Heart left ventricle (tissue), 13 donors: ENCODE results near the gene SYNDIG1L.

ENCODE experiments used
- CTCF ChIP-seq, 12 donors: fragments of 200-600 bp; sonication (generic) in 4 of 12; IDR thresholded peaks; one replicate each; pipeline versions ENCODE4 v1.5.0 to v1.8.0; 2018 to 2022; ENCODE audit warnings: antibody characterized with exemption in 12 of 12, mild to moderate bottlenecking in 5 of 12
- POLR2A ChIP-seq, 2 donors: fragments of 450-650 bp; IDR thresholded peaks; one replicate each; pipeline ENCODE4 v1.6.1; 2017; ENCODE audit warnings: antibody characterized with exemption in 2 of 2, mild to moderate bottlenecking in 2 of 2, moderate library complexity in 2 of 2
- donor health status: ischemic (EF 13 %, LVEDD 7.1; RV severe dilation, severe dysfunction).
- donor health status: DM: no; HTN: yes; CAD: no.
- donor health status: DM: no; HTN: no; CAD: no.
- donor health status: ischemic (EF 25% LVEDD 6.9; RV normal size, moderate dysfunction).
- donor health status: ischemic (EF 25% LVEDD 5.7; RV mildly dilated, moderate dysfunction).
- donor health status: ischemic (EF 35%, LVEDD 5.7; RV mildly dilated, moderate dysfunction).
- donor health status: nonischemic (EF 11% LVEDD 7.7; RV severe dilation, severe dysfunction).
- donor health status: DM: yes; HTN: yes; CAD: no.
- donor health status: PGD.
- donor health status: ischemic (EF 29% LVEDD 5.4; RV normal size, mild dysfunction).
- donor health status: nonischemic (EF 23%, LVEDD 6.1; RV moderate dilation, normal function).

GRCh38 chr14:74419086-74419485 is 6.9 kb downstream of the SYNDIG1L start:
- TF ChIP-seq CTCF (IDR thresholded peaks at IDR 0.05), result no peak
- TF ChIP-seq POLR2A (IDR thresholded peaks at IDR 0.05), result no peak
